ENCODE data around the gene AIRE.

Gene AIRE

DNA sequence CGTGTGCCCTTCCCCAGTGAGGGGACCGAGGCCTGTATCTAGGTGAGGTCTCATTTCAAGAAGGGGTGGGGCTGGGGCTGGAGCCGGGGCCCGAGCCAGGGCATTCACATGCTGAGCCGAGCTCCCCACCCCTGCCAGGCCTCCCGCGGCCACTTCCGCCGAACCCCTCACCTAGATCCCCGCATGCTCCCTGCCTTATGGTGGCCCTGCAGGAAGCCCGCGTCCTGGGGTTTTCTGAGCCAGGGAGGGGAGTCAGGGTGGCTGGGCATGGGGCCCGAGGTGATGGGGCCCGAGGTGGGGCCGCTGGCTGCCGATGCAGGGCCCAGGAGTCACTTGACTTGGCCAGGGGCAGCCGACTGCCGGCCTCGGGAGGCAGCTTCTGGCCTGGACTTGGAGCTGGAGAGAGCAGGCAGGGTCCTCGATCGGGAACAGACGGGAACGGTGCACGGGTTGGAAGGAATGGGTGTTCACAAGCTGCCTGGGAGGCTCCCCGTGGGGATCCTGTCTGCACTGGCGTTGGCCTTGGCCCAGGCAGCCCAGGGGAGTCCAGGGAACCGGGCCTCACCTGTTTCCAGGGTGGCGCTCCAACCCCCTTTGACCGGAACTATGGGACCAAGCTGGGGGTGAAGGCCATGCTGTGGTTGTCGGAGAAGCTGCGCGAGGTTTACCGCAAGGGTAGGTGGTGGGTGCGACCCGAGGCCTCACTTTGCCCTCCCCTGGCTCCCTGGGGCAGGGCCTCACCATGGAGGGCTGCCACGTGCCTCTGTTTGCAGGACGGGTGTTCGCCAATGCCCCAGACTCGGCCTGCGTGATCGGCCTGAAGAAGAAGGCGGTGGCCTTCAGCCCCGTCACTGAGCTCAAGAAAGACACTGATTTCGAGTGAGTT is 40.0 kb downstream of the AIRE start:
- no peak for DNase-seq

DNA sequence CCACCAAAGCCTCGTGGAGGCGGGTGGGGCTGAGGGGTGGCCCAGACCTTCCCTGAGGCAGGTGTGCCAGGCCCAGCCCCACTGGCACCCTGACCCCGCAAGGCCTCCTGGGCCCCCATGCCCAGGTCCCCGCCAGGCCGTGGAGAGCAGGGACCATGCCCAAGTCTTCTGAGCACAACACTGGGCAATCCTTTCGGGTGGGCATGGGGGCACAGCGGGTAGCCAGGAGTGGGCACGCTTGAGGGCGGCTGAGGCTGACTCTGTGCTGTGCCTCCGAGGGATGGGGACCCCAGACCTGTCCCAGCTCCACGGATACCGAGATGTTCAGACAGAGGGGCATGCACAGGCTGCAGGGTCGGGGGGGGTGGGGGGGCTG is 40.6 kb downstream of the AIRE start:
- DNase-seq = no peak

DNA sequence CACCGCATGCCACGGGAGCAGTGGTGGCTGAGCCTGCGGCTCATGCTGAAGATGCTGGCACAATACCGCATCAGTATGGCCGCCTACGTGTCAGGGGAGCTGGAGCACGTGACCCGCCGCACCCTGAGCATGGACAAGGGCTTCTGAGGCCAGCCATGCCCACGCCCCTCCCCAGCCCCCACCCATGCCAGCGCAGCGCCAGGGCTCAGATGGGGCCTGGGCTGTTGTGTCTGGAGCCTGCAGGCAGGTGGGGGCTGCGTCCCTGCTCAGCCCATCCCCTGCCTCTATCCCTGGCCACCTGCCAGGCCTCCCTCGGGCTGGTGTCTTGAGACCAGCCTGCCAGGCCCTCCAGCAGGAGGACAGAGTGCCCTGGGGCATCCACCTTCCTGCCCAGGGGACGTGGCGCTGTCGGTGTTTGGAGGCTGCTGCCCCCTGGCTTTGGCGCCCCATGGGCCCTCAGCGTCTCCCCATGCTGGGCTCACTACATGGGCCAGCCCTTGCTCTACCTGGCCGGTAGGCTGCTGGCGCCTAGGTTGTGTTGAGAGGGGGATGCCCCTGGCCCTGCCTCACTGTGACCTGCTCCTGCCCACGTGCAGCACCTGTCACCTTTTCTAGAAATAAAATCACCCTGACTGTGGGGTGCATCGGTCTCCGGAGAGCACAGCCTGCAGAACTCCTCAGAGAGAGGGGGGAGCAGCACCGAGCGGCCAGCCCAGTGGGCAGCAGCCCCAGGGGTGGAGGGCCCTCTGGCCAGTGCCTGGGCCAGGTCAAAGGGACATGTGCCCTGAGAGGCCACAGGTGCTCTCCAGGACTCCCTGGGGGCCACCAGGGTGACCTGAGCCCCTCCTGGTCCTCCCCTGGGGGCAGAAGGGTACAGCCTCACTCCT is 41.3 kb downstream of the AIRE start:
- DNase-seq = no peak

DNA sequence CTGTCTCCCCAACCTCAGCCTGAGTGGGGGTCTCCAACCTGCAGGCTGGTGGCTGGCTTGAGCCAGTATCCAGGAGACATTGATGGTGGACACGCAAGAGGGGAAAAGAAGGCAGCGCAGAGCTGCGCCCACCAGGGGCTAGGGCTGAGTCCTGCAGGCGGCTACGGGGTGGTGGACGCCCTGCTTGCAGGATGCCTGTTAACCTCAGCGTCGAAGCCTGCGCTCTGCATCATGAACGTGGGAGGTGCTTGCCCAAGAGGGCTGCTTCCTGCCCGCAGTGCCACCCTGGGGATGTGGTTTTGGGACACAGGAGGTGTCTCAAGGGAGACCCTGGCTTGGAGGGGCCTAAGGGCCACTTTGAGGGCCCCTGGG is 41.9 kb downstream of the AIRE start:
- no peak for DNase-seq

DNA sequence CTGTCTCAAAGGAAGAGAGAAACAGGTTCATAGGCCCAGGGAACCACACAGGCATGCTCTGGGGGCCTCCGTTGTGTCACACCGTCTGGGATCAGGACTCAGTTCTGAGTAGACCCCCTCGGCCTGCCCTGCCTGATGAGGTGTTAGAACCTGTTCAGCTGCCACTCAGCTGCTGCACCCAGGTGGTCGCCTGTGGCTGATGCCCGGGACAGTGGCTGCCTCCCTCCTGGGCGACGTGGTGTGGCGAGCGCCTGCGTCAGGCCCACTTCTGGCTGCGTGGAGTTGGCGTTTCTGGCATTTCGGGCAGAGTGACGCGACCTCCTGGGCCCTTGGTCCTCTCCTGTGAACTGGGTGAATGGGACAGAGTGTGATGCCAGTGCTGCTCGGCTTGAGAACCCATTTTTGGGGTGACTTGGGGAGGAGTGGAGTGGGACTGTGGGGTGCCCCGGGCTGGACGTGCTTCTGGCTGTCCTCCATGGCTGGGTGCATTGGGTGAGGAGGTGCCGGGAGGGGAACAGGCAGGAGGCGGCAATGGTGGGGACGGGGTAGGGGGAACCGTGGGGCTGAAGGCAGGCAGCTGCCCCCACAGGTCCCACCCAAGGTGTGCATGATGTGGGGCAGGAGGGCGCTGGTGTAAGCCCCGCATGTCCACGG is 42.7 kb downstream of the AIRE start:
- no peak for DNase-seq

DNA sequence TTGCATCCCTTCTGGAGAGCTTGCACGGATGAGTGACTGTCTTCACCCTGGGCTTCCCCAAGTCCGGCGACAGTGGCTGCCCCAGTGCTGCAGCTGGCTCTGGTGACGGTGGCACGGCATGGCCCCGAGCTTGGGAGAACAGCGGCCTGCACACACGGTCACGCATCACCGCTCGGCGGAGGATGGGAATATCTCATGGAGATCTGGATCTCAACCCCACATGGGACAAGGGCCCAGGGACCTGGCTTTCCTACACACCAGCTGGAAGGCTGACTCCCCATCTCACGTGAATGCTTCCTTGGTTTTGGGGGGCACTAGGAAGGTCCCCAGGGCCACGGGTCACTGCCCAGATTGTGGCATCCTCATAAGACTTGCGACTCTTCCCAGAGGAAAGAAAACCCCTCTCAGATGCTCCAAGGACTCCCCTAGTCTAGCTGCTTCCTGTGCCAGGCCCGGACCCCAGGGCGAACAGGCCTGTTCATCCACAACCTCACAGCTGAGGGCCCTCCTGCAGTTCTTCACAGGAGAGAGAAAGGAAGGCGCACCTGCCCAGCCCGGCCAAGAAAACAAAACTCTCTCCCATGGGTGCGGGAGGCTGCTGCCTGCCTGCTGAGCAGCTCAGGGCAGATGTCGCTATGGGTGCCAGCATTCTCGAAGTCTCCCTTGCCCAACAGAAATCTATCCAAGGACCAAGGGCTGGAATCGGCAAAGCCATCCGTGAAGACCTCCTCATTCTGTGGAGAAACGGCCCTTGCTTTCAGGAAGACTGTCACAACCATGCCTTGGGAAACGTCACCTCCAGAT is 43.6 kb downstream of the AIRE start:
- no peak for DNase-seq

DNA sequence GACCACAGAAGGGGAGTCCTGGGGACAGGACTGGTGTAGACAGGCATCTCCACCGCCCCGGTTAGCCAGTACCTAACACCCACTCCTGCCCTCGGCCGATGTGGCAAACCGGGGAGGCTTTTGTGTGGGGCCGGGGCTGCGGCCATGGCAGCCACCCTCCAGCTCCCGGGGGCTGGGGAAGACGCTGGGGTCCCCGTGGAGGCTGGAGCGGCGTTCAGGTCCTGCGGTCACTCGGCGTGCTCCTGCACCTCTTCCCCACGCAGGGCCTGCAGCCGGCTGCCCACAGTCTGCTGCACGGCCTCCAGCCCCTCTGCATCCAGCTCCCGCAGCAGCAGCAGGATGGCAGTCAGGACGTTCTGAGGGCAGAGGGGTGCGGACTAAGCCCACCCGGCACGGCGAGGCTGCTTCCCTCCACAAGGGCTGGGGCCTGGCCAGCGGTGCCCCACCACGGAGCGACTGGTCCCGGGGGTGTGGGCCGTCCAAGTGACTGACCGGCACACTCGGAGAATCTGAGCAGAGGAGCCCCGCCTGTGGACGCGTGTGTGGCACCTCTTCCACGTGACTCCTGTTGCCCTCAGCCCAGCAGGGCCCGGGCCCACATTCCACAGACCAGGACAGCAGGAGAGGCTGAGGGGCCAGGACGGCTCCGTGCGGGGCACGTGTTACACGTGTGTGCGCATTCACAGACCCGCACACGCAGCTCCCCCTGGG is 44.5 kb downstream of the AIRE start:
- DNase-seq = no peak

DNA sequence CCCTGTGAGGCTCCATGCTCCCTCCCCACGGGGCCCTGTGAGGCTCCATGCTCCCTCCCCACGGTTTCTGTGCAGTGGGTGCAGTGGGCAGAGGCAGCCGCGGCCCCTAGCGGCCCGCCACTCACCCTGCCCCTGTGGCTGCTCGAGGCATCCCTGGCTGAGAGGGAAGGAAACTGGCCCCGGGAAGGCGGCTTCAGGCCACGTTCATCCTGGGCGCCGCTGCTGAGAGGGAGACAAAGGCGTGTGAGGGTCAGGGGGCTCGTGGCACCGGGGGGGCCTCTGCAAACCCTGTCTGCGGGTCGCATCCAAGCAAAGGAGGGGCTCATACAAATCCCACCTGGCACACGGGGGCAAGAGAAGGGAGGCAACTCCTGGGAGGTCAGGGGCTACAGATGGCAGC is 45.0 kb downstream of the AIRE start:
- no peak for DNase-seq

DNA sequence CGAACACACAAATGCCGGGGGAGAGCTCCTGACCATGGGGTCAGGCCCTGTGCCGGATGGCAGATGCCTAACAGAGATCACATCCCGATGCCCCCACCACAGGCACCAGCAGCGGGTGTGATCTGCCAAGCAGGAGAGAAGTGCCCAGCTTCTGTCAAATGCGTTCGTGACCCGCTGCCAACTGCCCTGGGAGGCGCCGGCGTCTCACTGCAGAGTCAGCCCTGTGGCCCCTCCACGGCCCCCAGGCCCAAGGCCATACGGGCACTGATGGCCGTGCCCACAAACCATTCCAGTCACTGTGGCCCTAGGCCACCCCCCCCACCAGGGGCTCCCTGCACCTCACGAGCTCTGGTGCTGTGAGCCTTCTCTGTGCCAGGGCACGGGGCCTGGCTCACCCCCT is 45.5 kb downstream of the AIRE start:
- DNase-seq = no peak

DNA sequence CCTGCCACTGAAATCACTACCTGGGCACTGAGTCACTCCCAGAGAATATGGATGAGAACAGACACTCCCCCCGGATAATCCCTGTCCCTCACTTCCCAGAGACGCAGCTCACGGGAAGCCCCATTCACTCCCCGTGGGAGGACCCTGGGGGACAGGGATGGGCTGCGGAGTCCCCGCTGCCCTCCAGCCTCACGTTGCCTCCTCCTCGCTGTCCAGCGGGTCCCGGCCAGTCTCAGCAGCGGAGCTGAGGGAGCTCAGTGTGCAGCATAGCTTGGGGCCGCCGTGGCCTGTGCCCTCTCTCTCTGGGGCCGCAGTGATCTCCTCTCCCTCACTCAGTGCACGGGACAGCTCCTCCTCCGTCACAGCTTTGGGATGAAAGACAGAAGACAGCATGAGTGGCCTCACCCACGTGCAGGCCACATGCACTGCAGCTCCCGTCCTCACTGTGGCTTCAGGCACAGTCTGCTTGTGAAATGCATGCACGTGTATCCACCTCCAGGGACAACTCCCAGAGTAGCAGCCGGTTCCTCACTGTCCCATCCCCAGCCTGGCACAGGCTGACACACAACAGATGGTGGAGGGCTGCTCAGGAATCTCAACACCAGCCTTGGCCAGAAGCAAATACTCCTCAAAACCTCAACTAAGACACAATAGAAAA is 46.1 kb downstream of the AIRE start:
- no peak for DNase-seq

DNA sequence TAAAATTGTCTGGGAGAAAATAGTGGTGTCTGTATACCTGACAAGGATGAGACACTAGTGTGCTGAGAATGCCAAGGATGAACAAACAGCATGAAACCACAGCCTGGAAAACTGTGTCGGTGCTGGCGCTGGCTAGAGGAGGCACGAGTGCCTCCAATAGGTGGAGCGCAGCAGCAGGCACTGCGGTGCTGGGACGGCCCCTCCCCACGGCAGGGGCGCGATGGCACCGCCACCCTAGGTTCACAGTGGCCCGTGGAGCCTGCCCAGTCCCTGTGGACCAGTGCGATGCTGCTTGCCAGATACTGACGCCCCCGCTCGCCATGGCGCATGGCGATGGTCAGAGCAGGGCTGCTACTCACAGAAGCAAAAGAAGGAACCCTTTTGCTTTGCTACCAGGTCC is 46.7 kb downstream of the AIRE start:
- DNase-seq = no peak

DNA sequence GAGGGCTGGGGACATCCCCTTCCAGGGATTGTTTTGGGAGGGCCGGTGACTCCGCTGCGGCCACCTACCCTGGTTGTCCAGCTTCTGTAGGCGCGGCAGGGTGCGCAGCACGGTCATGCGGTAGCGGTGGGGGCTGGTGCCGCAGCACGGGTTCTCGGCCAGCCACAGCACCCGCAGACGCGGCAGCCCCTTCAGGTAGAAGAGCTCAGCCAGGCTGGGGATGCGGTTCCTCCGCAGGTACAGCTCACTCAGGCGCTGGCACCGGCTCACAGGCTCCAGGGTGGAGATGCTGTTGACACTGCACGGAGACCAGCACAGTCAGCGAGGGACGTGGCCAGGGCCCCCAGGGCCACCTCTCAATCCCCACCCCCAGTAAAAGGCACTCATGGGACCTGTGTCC is 47.3 kb downstream of the AIRE start:
- DNase-seq = no peak

DNA sequence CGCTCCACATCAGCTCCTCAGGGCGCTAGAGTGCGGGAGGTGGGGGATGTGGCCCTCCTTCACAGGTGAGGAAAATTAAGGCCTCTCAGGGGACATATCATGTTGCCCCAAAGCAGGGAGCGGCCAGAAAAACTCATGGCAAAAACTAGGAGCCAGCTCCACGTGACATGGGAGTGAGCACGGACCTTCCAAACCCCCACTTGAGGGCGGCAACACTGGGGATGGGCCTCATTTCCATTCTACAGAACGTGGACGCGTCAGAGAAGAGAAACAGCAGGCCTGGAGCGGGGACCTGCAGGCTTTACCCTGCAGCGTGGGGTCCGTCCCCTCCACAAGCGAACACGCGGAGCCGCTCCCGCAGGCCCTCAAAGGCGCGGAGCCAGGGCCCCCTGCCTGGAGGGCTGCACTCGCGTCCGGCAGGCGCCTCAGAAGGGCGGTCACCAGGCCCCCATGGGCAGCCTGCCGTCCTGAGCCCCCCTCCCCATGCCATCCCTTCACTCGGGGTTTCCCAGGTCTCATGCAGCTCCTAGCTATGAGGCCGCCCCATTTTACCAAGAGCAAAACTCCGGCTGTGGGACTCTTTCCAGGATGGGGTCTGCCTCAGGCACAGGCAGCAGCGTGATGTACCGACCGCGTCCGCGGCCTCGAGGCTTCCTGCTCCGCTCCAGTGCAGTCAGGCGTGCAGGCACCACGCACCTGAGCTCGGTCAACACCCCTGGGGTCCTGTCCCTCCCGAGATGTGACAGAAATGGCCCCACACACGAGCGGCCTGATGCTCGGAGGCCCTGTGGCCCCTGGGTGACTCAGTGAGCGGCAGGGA is 48.0 kb downstream of the AIRE start:
- no peak for DNase-seq

DNA sequence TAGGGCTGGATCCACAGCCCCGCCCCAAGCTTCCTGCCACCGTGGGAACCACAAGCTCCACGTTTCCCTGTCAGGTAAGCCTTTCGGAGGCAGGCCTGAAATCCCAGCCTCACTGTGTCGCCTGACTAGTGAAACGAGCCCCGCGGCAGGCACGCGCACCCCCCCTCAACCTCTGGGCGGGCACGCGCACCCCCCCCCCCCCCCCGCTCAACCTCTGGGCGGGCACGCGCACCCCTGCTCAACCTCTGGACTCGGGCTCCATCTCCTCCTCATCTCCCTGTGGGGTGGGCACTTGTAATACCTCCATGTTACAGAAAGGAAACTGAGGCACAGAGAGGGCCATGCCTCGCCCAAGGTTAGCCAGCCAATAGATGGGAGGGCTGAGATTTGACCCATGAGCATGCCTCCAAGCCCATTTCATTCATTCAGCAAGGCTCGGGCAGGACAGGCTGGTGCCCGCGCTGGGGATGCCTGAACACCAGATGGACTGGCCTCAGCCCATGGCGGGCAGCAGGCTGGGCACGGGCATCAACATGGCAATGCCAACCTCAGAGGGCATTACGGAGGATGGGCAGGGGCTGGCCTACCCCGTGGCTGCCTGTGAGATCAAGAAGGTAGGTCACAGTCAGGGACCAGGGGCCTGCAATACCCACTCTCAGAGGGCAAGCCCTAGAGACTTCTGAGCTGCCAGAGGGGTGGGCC is 48.8 kb downstream of the AIRE start:
- DNase-seq = no peak

DNA sequence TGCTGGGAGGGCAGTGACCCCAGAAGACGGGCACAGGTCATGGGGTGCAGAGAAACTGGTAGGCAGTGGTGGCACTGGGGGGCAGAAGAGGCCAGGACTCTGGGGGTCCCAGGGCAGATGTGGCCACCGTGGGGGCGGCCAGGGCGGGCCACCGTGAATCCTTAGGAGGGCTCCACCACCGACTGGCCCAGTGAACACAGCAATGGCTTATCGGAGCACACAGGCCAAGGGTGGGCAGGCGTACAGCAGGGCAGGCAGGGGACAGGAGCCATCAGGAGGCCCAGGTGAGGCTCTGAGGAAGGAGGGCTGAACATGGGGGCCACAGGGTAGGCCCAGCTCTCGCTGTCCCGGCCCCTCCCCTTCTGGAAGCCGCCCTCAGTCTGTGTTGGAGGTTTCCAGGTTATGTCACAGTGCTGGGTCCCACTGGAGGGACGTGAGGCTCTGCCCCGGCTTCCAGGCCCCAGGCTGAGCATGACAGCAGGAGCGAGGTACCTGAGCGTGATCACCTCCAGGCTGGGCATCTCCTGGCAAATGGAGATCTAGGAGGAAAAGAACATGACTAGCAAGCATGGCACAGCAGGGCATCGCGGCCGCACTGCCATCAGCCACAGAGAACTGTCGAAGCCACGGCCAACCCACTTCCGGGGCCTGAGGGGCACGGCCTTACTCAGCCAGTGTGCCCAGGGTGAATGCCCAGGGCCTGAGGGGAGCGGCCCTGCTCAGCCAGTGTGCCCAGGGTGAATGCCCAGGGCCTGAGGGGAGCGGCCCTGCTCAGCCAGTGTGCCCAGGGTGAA is 49.8 kb downstream of the AIRE start:
- no peak for DNase-seq

DNA sequence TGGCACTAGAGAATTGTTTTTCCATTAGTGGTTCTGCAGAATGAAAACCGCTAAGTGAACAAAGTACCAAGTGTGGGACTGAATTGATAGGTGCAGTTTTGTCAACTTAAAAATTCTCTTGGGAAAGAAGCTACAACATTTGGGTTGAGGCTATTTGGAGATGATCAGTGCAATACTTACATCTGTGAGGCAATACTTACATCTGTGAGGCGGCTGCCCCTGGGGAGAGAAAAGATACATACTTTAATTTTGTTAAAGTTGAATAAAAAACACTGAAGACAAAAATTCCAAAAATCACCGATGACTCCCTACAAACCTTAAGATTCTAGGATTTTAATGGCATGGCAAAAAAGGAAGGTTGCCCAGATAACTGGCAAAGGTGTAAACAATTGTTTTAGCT is 51.8 kb downstream of the AIRE start:
- no peak for DNase-seq

DNA sequence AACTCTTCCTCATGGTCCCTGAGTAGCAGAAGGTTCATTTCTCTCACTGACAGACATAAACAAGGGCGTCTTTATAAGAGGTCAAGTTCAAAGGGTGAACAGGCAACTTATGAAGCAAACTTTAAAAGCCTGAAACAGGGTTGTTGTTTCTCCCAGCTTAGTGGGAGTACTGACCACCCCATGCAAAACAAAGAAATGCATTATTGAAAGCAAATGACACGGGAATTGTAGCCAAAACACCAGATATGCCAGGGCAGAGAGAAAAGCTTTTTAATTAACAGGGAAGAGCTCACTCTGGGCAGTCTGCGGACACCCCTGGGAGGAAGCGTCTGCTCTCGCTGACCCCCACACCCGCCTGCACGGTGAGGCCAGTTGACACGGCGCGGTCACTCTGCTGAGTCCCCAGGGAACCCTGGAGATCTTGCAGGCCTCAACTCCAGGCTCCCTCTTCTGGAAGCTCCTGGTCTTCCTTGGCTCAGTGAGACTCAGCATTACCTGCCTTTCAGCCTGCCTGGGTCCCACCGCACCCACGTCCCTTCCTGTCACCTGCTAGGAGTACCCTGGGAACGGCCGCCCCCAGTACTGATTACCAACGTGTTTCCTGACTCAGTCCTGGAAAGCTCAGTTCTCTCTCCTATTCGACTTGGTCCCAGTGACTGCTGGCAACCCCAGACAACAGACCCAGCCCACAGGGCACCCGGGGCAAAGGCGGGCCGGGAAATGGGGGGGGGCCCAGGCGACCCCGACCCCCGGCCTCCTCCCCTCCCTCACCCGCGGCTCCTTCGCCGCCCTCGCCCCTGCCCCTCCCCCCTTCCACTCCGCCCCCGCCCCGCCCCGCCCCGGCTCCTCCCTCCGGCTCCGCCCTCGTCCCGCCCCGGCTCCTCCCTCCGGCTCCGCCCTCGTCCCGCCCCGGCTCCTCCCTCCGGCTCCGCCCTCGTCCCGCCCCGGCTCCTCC is 52.5 kb downstream of the AIRE start:
- peak; percentile 19 for DNase-seq
